ENCODE data around the gene CER1.

The CER1 gene

DNA sequence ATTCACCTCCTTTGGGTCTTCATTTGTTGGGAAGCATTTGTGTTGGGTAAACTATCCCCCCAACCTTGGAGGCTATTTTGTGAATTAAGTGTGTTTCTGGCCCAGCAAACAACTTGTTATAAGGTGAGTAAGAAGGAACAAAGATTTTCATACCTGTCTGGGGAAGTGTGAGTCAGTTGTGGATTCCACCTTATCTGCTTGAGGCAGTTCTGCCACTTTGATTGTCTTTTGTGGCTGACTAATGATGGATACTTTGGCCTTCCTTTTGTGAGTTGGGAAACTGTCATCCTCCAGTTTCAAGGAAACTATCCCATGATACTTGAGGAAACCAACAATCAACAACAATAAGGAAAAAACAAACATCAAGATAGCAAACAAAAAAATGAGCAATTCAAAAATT lies 24.6 kb upstream of the CER1 start:
- in situ Hi-C loops (cut with HindIII; ENCODE audit: low sequenced_read_pairs): no loop called here
- DNase-seq (ENCODE audit: low read depth, low spot score): no peak
- no peak overlapping the region for H3K4me3 ChIP-seq (ENCODE audit: low read depth, low read length)
- TF ChIP-seq, protein P1, sequence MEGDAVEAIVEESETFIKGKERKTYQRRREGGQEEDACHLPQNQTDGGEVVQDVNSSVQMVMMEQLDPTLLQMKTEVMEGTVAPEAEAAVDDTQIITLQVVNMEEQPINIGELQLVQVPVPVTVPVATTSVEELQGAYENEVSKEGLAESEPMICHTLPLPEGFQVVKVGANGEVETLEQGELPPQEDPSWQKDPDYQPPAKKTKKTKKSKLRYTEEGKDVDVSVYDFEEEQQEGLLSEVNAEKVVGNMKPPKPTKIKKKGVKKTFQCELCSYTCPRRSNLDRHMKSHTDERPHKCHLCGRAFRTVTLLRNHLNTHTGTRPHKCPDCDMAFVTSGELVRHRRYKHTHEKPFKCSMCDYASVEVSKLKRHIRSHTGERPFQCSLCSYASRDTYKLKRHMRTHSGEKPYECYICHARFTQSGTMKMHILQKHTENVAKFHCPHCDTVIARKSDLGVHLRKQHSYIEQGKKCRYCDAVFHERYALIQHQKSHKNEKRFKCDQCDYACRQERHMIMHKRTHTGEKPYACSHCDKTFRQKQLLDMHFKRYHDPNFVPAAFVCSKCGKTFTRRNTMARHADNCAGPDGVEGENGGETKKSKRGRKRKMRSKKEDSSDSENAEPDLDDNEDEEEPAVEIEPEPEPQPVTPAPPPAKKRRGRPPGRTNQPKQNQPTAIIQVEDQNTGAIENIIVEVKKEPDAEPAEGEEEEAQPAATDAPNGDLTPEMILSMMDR (IDR thresholded peaks at IDR 0.05; ENCODE audit: low read depth, low read length): no peak

DNA sequence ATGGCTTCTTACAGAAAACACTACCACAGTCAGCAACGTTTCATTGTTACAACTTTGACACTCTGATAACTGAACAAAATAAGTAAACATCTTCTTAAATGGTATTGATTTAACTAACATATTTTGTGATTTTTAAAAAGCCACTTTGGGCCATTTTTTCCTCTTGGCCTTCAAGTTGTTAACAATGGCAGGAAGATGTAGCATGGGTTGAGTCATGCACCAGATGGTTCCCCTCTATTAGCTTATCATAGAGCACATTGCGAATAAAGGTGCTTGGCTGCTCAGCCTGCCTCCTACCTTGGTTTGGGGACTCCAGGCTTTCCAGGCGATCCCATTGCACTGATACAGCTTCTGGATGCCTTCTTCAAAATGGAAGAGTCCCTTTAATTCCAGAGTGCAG lies 24.1 kb upstream of the CER1 start:
- in situ Hi-C loops (cut with HindIII; ENCODE audit: low sequenced_read_pairs): no loop called here
- H3K4me3 ChIP-seq (ENCODE audit: low read depth, low read length): no peak overlapping the region
- TF ChIP-seq, protein P1 (IDR thresholded peaks at IDR 0.05; ENCODE audit: low read depth, low read length): no peak
- no peak for DNase-seq (ENCODE audit: low read depth, low spot score)

DNA sequence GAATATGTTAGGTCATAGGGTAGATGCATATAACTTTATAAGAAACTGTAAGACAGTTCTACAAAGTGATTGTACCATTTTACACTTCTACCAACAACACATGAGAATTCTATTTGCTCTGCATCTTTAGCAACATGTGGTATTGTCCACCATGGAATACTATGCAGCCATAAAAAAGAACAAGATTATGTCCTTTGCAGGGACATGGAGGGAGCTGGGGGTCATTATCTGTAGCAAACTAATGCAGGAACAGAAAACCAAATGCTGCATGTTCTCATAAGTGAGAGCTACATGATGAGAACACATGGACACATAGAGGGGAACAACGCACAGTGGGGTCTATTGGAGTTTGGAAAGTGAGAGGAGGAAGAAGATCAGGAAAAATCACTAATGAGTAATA lies 22.2 kb upstream of the CER1 start:
- no peak overlapping the region for H3K4me3 ChIP-seq (ENCODE audit: low read depth, low read length)
- DNase-seq (ENCODE audit: low read depth, low spot score): no peak
- TF ChIP-seq, protein P1 (IDR thresholded peaks at IDR 0.05; ENCODE audit: low read depth, low read length): no peak
- in situ Hi-C loops (cut with HindIII; ENCODE audit: low sequenced_read_pairs): no loop called here

DNA sequence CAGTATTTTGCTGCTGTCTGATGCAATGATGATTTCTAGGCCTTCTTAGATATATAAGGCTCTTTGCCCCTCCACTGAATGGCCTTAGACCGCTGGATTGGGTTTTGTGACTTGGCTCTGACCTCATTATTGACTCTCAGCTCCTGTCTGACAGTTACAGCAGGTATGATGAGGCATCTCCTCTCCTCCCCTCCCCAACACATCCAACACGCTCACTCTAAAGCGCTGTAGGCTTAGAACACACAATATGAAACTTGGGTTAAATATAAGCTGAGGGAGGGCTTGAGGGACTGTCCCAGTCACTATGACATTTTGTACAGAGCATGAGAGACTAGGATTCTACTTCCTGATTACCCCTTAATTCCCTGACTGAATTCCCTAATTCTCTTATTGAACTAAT lies 18.8 kb upstream of the CER1 start:
- in situ Hi-C loops (cut with HindIII; ENCODE audit: low sequenced_read_pairs): no loop called here
- DNase-seq (ENCODE audit: low read depth, low spot score): no peak
- H3K4me3 ChIP-seq (ENCODE audit: low read depth, low read length): no peak overlapping the region
- TF ChIP-seq, protein P1 (IDR thresholded peaks at IDR 0.05; ENCODE audit: low read depth, low read length): no peak

DNA sequence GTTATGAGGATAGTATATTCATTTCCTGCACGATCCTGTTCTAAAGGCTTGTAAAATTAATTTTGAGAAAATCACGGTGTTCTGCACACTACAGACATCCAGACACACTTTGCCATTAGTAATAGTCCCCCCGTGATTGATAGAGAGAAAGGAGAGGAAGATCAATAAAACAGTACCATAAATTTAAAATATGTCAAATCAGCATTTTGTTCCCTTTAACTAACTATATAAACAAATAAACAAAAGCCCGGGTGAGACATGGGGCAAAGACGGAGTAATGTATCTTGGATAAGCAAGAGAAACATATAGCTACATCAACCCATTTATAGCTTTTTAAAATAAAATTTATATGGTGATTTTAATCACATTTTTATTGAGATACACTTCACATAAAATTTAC lies 10.6 kb upstream of the CER1 start:
- in situ Hi-C loops (cut with HindIII; ENCODE audit: low sequenced_read_pairs): no loop called here
- TF ChIP-seq, protein P1 (IDR thresholded peaks at IDR 0.05; ENCODE audit: low read depth, low read length): no peak
- no peak overlapping the region for H3K4me3 ChIP-seq (ENCODE audit: low read depth, low read length)
- DNase-seq (ENCODE audit: low read depth, low spot score): no peak

DNA sequence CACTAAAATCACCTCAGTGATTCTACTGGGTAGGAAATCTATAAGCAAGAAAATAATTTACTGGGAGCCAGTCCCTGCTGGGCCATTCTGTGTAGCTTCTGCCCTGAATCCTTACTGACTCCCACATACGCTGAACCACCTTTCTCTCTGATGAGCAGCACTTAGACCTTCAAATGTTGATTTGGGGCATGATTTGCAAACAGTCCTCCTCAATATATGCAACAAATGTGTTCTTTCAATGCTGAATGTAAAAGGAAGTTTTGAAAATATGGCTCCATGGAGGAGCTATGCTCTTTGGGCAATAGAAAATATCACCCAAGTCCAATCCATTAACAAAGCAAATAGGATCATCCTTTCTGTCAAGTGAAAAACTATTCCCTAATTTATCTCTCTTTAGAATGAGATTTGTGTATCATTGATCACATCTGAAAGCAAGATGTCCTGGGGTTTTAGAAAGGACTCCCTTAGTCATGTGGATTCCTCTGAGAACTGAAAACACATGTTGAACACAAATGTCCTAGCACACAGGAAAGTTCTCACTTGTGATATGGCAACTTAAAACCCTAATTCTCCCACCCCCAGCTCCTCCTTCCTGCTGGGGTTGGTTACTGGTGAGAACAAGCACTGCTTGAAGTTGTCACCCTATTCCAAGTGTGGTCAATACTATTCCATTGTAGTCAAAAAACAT lies 8.9 kb upstream of the CER1 start:
- in situ Hi-C loops (cut with HindIII; ENCODE audit: low sequenced_read_pairs): no loop called here
- H3K4me3 ChIP-seq (ENCODE audit: low read depth, low read length): no peak overlapping the region
- TF ChIP-seq, protein P1 (IDR thresholded peaks at IDR 0.05; ENCODE audit: low read depth, low read length): no peak
- DNase-seq (ENCODE audit: low read depth, low spot score): no peak
